GM12878 (cell line): Measurements from ENCODE around the gene PITPNC1. TPM values are rescaled to one million over a fixed set of nuclear protein-coding genes. Genes with fewer than 3 reads are reported as not detected.

Experiments
- ATAC-seq: fragments of 200-7000 bp; cut with Tn5 transposase; 3 replicates; pipeline ENCODE4 v1.9.1; 2020; ENCODE audit warnings: mild to moderate bottlenecking, moderate library complexity
- BruUV-seq: library from RNA; stranded (reverse); fragments of 400-500 nt; replicated peaks from 2 replicates; lab custom pipeline; 2021; lab: Mats Ljungman, UMichigan
- CTCF ChIA-PET: fragments of 300-600 bp; sonication (Branson Sonifier 250); formaldehyde crosslinking; extraction: SDS; loops from one replicate; lab custom pipeline; 2021; ENCODE audit warnings: inconsistent platforms; lab: Yijun Ruan, JAX
- POLR2A ChIA-PET: fragments of 350-600 bp; formaldehyde crosslinking; extraction: SDS; loops from one replicate; lab custom pipeline; 2021; ENCODE audit warnings: inconsistent platforms; lab: Charles Lee
- RAD21 ChIA-PET: fragments of 300-600 bp; sonication (Branson Sonifier 250); formaldehyde crosslinking; loops from one replicate; lab custom pipeline; 2023; ENCODE audit warnings: antibody characterized with exemption; ENCODE audit not compliant: unreplicated experiment; lab: Charles Lee
- SMC1A ChIA-PET: fragments of 300-600 bp; sonication (Branson Sonifier 250); formaldehyde crosslinking; loops from one replicate; lab custom pipeline; 2023; ENCODE audit not compliant: unreplicated experiment, uncharacterized antibody; lab: Charles Lee
- DNase-seq: peaks from one replicate; pipeline ENCODE4 v3.0.0-alpha.2; 2011; ENCODE audit warnings: low read depth, low spot score
- FAIRE-seq: peaks from 3 replicates; lab custom pipeline; 2011; peaks lifted over from hg19 to GRCh38; lab: Jason Lieb, UNC
- H2AFZ ChIP-seq: 2 replicates; pipeline ENCODE4 v1.6.0; 2011; ENCODE audit warnings: low read depth, low read length, control low read depth; ENCODE audit not compliant: control insufficient read depth
- H3K27ac ChIP-seq: 2 replicates; pipeline ENCODE4 v1.5.1; 2011; ENCODE audit warnings: control low read depth; ENCODE audit not compliant: control insufficient read depth, insufficient read depth
- H3K27me3 ChIP-seq, 2 experiments: replicated peaks in 1 of 2; 2 replicates each; pipeline versions ENCODE4 v1.6.0 to v1.6.1; 2011; ENCODE audit warnings: low read length in 1 of 2; ENCODE audit not compliant: control insufficient read depth in 2 of 2, insufficient read depth in 2 of 2
- H3K36me3 ChIP-seq, 2 experiments: 2 replicates each; pipeline ENCODE4 v1.5.1; 2011; ENCODE audit warnings: low read length in 1 of 2; ENCODE audit not compliant: control insufficient read depth in 2 of 2, insufficient read depth in 2 of 2
- H3K4me1 ChIP-seq: 2 replicates; pipeline ENCODE4 v1.6.1; 2011; ENCODE audit warnings: mild to moderate bottlenecking, low read length, moderate library complexity, mixed read lengths; ENCODE audit not compliant: control insufficient read depth, insufficient read depth
- H3K4me2 ChIP-seq: 2 replicates; pipeline ENCODE4 v1.6.0; 2011; ENCODE audit warnings: control low read depth; ENCODE audit not compliant: control insufficient read depth, insufficient read depth
- H3K4me3 ChIP-seq: fragments of 200-600 bp; sonication (generic); 2 replicates; pipeline ENCODE4 v1.5.1; 2016
- H3K79me2 ChIP-seq: 2 replicates; pipeline ENCODE4 v1.6.0; 2011; ENCODE audit warnings: low read length; ENCODE audit not compliant: control insufficient read depth, insufficient read depth
- H3K9ac ChIP-seq: 2 replicates; pipeline ENCODE4 v1.8.0; 2011; ENCODE audit warnings: low read length, control low read depth, mixed read lengths; ENCODE audit not compliant: control insufficient read depth, insufficient read depth
- H3K9me3 ChIP-seq: replicated peaks from 3 replicates; pipeline ENCODE4 v1.5.1; 2011; ENCODE audit warnings: mild to moderate bottlenecking, low read length; ENCODE audit not compliant: control insufficient read depth, insufficient read depth
- H4K20me1 ChIP-seq: 2 replicates; pipeline ENCODE4 v1.6.0; 2011; ENCODE audit not compliant: control insufficient read depth, insufficient read depth
- ATF7 ChIP-seq: fragments of 450-650 bp; IDR thresholded peaks from 2 replicates; pipeline ENCODE4 v1.6.1; 2016; ENCODE audit warnings: low read depth, mild to moderate bottlenecking
- BHLHE40 ChIP-seq, 2 experiments: fragments of 450-650 bp in 1 of 2; IDR thresholded peaks; 2 replicates each; pipeline ENCODE4 v1.6.1; 2011 to 2017; ENCODE audit warnings: low read depth in 2 of 2, borderline replicate concordance in 1 of 2, improper control_type of control experiment in 1 of 2, low read length in 1 of 2, mild to moderate bottlenecking in 1 of 2
- FOS ChIP-seq: IDR thresholded peaks from 3 replicates; pipeline ENCODE4 v1.6.1; 2011; ENCODE audit warnings: borderline replicate concordance; ENCODE audit not compliant: insufficient read length; ENCODE audit errors: extremely low read depth
- HDAC2 ChIP-seq: fragments of 200-600 bp; sonication (generic); IDR thresholded peaks from 2 replicates; pipeline ENCODE4 v1.6.1; 2017
- KAT2A ChIP-seq: conservative IDR thresholded peaks from 2 replicates; pipeline ENCODE4 v1.6.1; 2011; ENCODE audit warnings: low read depth, low read length; ENCODE audit not compliant: control insufficient read depth
- POLR2AphosphoS5 ChIP-seq: IDR thresholded peaks from 2 replicates; pipeline ENCODE4 v1.6.1; 2011; ENCODE audit warnings: mild to moderate bottlenecking, low read length, inconsistent platforms
- PRDM15 ChIP-seq: fragments of 450-650 bp; formaldehyde crosslinking; IDR thresholded peaks from 2 replicates; pipeline ENCODE4 v1.4.0; 2020; ENCODE audit warnings: mild to moderate bottlenecking, moderate library complexity
- RB1 ChIP-seq: fragments of 450-650 bp; formaldehyde crosslinking; IDR thresholded peaks from 2 replicates; pipeline ENCODE4 v1.6.1; 2017; ENCODE audit warnings: mild to moderate bottlenecking, borderline replicate concordance
- RCOR1 ChIP-seq: conservative IDR thresholded peaks from 2 replicates; pipeline ENCODE4 v1.6.1; 2012; ENCODE audit warnings: low read depth, low read length, improper control_type of control experiment
- SMC3 ChIP-seq: IDR thresholded peaks from 2 replicates; pipeline ENCODE4 v1.6.1; 2011; ENCODE audit warnings: low read length, improper control_type of control experiment, borderline replicate concordance
- TCF3 ChIP-seq: IDR thresholded peaks from 2 replicates; pipeline ENCODE4 v1.6.1; 2012; ENCODE audit warnings: low read depth, mild to moderate bottlenecking, low read length, borderline replicate concordance; ENCODE audit not compliant: insufficient read depth
- TCF7 ChIP-seq: IDR thresholded peaks from 2 replicates; pipeline ENCODE4 v1.6.1; 2014; ENCODE audit warnings: antibody characterized with exemption, borderline replicate concordance
- ZNF24 ChIP-seq: fragments of 450-650 bp; IDR thresholded peaks from 2 replicates; pipeline ENCODE4 v1.6.1; 2017; ENCODE audit warnings: antibody characterized with exemption, mild to moderate bottlenecking
- WGBS: methylation state at CpG from one replicate; pipeline ENCODE4 v1.1.6; 2016; ENCODE audit warnings: low lambda C conversion rate; ENCODE audit not compliant: insufficient replicate concordance, insufficient coverage; ENCODE audit errors: missing lambda C conversion rate; 5-methylcytosine and 5-hydroxymethylcytosine counted together
- in situ Hi-C: fragments of 300-500 bp; cut with MboI; formaldehyde crosslinking; loops from 9 replicates; pipeline ENCODE4 v1.14.3; 2018; ENCODE audit warnings: mixed read lengths
- intact Hi-C: fragments of 100-400 bp; cut with micrococcal nuclease; formaldehyde crosslinking; loops from one replicate; pipeline ENCODE4 v1.14.2; 2022; ENCODE audit not compliant: unreplicated experiment
- polyA plus RNA-seq, 11 experiments: library from polyadenylated mRNA; depleted of rRNA in 4 of 11; unstranded in 6 of 11; stranded (reverse) in 5 of 11; fragments of >200 nt; fragmentation: Nextera tagmentation in 4 of 11; fragmentation: Illumina TruSeq in 1 of 11; extraction: Ambion mirVana in 4 of 11; extraction: Trizol in 1 of 11; gene quantifications; 1 replicate in 1 of 11; 2 replicates in 10 of 11; pipeline versions ENCODE4 v1.2.1 to v1.2.3, GENCODE V29; 2011 to 2016; ENCODE audit warnings: inconsistent platforms in 2 of 11, missing spikeins in 2 of 11, low read depth in 1 of 11
- total RNA-seq, 4 experiments: library from RNA; depleted of rRNA in 3 of 4; stranded (reverse); fragments of >200 nt in 3 of 4; fragmentation: Illumina TruSeq in 1 of 4; extraction: Trizol in 1 of 4; gene quantifications; 2 replicates each; pipeline versions ENCODE4 v1.2.1 to v1.2.3, GENCODE V29; 2013 to 2021

PITPNC1 gene
- total and polyA plus RNA-seq, 10 of the 15 experiments (the other 5 are each of a cell fraction or from before 2014, with no cell fraction given), result 12.2 to 62.4 (median 47.3) TPM

GRCh38 chr17:67730731-67731130, 353.6 kb downstream of the PITPNC1 start:
- SMC1A ChIA-PET, result no interaction called here
- Histone ChIP-seq H3K4me1 (no peaks in the 10 kb centered on the region), H3K4me3 (no peak overlapping the region), H2AFZ (no peak overlapping the region), H3K79me2 (no peaks in the 10 kb centered on the region; the same call in none of the 2 replicates), H3K9ac (no peak overlapping the region), H3K36me3 (peaks cover 8 to 40% of the 10 kb centered on the region in 2 experiments), H3K27me3 (no peaks in the 10 kb centered on the region), H3K9me3 (no peaks in the 10 kb centered on the region; the same call in 2 of the 3 replicates), H3K4me2 (no peak overlapping the region), H3K27ac (no peak overlapping the region), H4K20me1 (no peaks in the 10 kb centered on the region)
- FAIRE-seq (no peak), ATAC-seq (no peak), DNase-seq (no peak)
- TF ChIP-seq HDAC2 (no peak), TCF3 (no peak), POLR2AphosphoS5 (no peak), RCOR1 (no peak), ZNF24 (no peak), FOS (no peak), SMC3 (no peak), PRDM15 (CRISPR knock-in tag) (no peak), RB1 (no peak), TCF7 (no peak), BHLHE40 (IDR thresholded peaks at IDR 0.05; ENCODE audit: borderline replicate concordance in 1 of 2, low read depth in 2 of 2, low read length in 1 of 2) (no peak), ATF7 (no peak), KAT2A (no peak)
- CTCF ChIA-PET, result no interaction called here
- POLR2A ChIA-PET, result no interaction called here
- WGBS, result 84% methylated on average over 7 of the region's 7 CpGs
- intact Hi-C loops (no loop called here), in situ Hi-C loops (no loop called here)
- no TSS peak for BruUV-seq
- RAD21 ChIA-PET, result no interaction called here
